HG03066 (cell line): ENCODE data around the gene DHX57.

Source experiments
- ATAC-seq: cut with Tn5 transposase; IDR thresholded peaks from one replicate; pipeline ENCODE4 v1.9.1; 2021; ENCODE audit warnings: low read depth; ENCODE audit not compliant: unreplicated experiment

DHX57 gene, protein sequence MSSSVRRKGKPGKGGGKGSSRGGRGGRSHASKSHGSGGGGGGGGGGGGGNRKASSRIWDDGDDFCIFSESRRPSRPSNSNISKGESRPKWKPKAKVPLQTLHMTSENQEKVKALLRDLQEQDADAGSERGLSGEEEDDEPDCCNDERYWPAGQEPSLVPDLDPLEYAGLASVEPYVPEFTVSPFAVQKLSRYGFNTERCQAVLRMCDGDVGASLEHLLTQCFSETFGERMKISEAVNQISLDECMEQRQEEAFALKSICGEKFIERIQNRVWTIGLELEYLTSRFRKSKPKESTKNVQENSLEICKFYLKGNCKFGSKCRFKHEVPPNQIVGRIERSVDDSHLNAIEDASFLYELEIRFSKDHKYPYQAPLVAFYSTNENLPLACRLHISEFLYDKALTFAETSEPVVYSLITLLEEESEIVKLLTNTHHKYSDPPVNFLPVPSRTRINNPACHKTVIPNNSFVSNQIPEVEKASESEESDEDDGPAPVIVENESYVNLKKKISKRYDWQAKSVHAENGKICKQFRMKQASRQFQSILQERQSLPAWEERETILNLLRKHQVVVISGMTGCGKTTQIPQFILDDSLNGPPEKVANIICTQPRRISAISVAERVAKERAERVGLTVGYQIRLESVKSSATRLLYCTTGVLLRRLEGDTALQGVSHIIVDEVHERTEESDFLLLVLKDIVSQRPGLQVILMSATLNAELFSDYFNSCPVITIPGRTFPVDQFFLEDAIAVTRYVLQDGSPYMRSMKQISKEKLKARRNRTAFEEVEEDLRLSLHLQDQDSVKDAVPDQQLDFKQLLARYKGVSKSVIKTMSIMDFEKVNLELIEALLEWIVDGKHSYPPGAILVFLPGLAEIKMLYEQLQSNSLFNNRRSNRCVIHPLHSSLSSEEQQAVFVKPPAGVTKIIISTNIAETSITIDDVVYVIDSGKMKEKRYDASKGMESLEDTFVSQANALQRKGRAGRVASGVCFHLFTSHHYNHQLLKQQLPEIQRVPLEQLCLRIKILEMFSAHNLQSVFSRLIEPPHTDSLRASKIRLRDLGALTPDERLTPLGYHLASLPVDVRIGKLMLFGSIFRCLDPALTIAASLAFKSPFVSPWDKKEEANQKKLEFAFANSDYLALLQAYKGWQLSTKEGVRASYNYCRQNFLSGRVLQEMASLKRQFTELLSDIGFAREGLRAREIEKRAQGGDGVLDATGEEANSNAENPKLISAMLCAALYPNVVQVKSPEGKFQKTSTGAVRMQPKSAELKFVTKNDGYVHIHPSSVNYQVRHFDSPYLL (N-terminal part only)

DNA sequence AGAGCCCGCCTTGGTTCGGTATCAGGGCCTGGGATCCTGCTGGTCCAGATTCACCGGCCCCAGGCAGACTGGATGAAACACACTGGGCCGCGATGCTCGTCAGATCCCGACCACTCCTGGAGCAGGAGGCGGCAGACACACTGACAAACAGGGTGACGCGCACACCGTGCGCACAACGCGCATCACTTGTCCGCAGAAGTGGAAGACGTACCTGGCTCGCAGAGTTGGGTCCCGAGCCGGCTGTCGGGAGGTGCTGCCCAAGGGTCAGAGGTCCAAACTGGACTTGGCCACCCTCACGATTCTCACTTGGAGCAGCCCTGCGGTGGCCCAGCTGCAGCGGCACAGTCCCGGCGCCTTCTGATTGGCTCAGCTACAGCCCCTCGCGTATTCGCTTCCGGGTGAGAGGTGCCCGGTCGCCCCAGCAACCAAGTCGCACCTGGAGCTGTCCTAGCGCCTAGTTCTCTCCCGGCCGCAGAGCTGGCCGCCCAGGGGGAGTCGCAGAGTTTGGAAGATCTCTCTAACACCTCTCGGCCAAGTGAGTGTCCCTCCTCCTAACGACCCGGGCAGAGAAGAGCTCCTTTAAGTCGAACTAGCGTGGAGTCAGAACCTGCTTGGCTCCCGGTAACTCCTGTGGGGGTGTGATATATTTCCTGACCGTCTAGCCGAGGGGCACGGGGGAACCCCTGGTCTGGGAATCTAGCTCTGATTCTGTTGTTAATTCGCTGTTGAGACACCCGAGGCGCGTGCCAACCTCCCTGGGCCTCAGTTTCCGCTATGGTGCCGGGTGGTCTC is at the start of gene DHX57, which contains the start of gene MORN2:
Gene DHX57 (minus strand): TSS at position 359 of the 792 bp plus-strand sequence. CDS start 7,529 bp downstream, outside the sequence.
Gene MORN2 (plus strand): TSS at position 401 of the 792 bp plus-strand sequence.
- peak; percentile 100 for ATAC-seq

DNA sequence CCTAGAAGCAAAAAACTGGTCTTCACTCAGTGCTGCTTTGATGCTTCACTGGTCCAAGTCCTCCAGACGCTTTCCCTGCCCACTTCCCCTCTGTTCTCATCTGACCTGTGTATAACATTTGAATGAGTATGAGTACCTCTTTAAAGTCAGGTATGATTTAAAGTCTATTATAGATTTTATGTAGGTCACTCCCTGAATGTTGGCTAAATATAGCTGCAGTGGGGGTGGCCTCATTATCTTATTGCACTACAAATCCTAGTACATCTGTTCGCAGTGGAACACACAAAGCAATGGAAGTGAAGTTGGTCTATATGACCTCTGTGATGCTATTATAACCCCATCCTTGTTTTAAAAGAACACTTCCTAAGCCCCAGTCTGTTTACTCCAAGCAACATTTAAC is 47.2 kb upstream of the DHX57 start:
- ATAC-seq, result no peak

DNA sequence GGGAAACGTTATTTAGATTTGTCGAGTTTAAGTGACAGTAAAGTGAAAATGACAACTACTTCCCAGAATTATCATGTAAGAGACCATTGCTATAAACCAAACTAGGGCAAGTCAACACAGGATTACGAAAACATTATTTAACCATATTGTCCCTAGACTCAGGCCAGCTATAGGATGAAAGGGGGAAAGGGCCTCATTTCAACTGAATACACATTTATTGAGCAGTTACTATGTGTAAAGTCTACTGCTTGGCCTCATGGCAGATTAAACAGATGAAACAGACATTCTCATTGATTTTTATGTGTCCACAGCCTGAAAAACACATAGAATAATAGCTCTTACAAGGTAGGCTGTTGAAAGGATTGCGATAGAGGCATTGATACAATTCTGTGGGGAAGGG is 46.7 kb upstream of the DHX57 start:
- no peak for ATAC-seq

DNA sequence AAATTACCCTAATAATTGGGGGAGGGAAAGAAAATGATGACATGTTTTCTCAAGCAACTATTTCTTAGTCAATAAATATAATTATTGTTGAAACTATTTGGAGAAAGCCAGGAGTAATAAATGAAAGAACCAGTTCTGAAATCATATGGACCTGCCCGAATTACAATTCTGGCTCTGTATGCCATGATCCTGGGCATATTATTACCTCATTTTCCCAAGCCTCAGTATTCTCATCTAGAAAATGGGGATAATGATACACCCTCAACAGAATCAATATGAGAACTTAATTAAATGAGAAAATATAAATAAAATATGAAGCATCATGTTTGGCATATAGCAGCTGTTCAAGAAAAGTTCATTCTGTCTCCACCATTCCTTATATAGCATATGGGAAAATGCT is 36.9 kb upstream of the DHX57 start:
- ATAC-seq, result no peak

DNA sequence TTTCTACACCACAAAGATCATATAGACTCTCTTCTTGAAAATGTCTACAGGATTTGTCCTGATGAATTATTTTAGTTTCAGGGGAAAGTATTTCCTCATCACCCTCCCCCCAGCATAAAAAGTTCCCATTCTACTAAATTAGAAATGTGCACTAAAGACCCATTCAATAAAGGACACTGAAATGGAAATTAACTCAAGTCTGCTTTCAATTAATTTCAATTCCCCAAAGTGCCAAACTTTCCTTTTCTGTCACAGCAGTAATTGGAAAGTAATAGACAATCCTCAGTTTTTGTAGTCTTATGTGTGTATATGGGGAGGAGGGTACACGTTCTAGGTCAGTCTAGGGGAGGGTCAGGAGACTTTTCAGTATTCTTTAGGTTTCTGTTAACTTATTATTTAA is 35.5 kb upstream of the DHX57 start:
- no peak for ATAC-seq

DNA sequence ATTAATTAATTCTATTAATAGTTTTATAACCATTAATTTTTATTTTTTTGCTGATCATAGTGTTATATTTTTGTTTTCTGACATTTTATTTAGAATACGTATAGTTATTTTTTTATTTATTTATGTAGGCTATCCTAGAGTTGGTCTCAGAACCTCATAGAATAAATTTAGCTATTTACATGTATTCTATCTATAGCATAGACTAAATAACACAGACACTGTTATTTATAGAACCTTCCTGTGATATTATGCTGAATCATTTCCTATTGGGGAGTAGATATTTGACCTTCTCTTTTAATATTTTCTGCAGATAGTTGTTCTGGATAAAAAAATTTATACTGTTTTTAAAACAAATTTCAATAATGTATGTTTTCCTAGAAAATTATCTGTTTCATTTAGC is 34.1 kb upstream of the DHX57 start:
- no peak for ATAC-seq

DNA sequence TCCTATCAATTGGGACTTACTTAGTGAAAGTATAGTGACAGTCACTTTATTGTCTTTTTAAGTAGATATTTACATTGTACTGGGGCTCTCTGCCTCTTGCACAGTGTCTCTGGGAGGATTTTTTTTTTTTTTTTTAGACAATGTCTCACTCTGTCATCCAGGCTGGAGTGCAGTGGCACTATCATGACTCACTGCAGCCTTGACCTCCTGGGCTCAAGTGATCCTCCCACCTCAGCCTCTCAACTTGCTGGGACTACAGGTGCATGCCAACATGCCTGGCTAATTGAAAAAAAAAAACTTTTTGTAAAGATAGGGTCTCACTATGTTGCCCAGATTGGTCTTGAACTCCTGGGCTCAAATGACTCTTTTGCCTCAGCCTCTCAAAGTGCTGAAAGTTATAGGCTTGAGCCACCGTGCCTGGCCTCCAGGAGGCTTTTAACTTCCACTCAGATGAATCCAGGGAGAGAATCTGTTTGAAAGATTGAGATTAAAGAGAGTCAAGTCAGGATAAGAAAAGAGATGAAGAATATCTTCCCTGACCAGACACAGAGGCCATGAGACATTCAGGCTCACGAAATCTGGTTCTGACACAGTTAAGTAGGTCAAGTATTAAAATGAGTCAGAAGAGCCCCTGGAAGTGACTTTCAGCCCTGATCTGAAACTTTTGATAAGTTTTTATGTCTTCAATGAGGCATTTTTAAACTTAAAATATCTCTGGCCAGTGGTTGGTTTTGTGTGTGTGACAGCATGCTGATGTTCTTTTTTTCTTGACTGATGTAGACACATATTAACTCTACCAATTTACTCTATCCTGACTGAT is 32.2 kb upstream of the DHX57 start:
- ATAC-seq, result peak; percentile 89

DNA sequence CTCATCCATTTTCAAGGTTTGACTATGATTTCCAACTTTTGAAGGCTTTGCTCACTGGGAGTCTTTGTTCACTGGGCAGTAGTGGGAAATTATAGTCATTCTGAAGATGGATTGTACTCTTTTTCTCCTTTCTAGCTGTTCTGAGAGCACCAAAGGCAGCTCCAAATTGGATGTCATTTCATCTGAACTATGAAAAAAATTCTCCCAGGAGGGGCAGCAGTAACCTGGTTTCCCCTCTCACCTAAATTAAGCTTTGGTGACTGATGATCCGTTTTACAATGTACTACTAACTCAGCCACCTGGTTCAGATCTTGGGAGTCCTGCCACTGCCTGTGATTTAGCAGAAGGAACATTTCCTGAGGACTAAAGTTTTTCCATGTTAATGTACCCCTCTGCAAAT is 31.5 kb upstream of the DHX57 start:
- ATAC-seq, result no peak

DNA sequence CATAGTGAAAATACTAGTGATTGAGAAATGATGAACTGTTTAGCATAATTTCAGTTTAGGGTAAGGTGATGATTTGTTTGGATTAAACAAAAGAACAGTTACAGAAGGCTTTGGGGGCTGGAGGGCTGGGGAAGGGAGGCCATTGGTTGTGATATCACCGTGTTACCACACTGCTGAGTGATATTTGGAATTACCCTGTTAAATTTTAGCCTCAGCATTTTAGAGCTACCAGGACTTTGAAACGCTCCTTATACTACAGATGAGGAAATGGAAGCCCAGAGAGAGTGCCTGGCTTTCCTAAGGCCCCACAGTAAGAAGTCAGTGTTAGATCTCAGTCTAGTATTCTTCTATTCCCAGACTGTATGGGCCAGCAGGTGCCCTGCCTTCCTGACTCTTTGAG is 29.5 kb upstream of the DHX57 start:
- ATAC-seq, result no peak

DNA sequence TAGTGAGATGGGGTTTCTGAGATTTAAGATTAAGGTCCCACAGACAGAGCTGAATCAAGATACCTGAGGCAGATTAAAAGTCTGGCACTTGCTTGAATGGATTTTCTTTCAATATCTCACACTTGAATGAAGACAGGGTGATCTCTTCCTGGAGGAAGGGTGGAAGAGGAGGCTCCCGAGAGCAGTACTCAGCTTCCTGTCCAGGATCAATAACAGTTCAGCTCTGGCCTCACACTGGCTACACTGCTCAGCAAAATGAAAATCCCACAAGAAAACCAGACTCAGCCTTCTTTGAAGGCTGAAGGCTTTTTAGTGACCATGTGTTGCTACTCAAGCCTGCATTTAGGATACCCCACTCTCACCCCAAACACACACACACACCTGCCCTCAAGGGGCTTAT is 25.0 kb upstream of the DHX57 start:
- no peak for ATAC-seq

DNA sequence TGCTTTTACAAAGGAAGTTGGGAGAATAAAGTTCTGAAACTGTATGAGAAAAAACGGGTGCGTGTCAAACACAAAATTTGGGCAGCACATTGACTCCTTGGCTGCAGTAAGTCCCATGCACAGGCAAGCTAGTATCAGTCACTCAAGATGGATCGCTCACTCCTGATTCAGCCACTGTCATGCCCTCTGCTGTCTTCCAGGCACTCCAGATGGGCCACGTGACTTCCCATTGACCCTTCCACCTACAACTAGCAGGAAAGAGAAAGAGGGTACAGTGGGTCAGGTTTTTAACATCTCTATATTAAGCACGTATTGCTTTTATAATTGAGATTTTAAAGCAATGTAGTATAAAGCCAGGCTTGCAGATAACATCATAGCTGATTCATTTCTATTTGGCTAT is 22.5 kb upstream of the DHX57 start:
- ATAC-seq, result no peak

DNA sequence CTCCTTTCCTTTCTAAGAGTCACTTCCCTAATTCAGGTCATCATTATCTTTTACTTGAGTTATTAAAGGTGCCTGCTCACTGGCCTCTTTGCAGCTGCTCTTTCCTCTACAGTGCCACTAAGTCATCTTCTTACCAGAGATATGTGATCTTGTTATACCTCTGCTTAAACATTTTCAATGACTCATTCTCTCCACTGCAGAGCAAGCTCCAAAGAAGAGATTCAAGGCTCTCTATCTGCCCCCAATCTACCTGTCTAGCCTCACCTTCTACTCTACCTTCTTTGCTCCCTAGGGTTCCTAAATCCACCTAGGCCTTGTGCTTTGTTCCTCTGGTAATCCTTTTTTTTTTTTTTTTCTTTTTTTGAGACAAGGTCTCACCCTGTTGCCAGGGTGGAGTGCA is 17.1 kb upstream of the DHX57 start:
- no peak for ATAC-seq

DNA sequence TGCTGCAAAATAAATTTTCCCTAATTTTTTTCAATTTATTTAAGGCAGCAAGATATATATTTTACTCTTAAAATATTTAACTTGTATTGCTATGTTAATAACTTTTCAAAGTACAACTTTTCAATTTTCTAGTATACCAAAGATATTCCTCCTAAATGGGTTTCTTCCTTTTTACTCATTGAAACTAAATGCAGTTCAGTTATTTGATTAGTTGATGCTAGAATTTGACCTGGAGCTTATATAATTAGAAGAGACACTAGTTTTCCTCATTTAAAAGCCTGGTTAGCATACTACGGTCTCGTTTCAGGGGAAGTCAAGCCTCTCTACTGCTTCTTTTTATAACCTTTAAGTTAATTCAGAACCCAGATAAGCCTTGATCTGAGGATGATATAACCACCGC is 13.8 kb upstream of the DHX57 start, which contains the start of gene ARHGEF33:
Gene ARHGEF33 (plus strand): TSS at position 301 of the 400 bp plus-strand sequence. CDS start 29,573 bp downstream, outside the sequence.
- no peak for ATAC-seq

DNA sequence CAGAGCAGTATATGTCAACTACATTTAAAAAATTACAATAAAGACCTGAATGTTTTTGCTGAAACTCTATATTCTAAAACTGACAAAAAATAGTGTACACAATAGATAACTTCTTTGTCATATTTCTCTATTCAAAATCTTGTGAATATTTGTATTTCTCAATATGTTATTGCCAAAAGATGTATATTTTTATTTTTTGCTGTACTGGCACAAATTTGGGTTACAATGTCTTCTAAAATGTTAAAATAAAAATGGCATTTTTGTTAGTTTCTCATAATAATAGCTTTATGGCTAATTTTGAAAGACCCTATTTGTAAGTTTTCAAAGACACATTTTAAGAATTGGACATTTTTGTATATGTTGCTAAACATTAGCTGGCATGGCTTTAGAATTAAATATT is 13.3 kb upstream of the DHX57 start:
- ATAC-seq, result no peak

DNA sequence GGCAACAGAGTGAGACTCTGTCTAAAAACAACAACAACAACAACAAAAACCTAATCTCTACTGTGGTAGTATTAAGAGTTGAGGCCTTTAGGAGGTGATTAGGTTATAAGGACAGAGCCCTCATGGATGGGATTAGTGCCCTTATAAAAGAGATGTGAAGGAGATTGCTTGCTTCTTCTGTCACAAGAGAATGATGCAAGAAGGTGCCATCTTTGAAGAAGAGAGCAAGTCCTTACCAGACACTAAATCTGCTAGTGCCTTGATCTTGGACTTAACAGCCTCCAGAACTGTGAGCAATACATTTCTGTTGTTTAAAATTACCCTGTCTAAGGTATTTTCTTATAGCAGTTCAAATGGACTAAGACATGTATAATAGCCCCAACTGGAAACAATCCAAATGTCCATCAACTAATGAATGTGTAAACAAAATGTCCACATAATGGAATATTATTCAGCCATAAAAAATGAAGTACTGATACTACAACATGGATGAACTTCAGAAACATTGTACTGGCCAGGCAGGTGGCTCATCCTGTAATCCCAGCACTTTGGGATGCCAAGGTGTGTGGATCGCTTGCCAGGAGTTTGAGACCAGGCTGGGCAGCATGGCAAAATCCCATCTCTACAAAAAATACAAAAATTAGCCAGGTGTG is 12.3 kb upstream of the DHX57 start:
- ATAC-seq, result no peak

DNA sequence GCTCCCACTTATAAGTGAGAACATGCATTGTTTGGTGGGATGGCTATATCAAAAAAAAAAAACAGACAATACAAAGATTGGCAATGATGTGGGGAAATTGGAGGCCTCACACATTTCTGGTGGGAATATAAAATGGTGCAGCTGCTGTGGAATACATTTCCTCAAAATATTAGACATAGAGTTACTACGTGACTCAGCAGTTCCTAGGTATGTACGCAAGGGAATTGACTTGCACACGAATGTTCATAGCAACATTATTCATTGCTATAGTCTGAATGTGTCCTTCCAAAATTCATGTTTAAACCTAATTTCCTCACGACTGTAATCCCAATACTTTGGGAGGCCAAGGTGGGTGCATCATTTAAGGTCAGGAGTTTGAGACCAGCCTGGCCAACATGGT is 11.6 kb upstream of the DHX57 start:
- ATAC-seq, result no peak

DNA sequence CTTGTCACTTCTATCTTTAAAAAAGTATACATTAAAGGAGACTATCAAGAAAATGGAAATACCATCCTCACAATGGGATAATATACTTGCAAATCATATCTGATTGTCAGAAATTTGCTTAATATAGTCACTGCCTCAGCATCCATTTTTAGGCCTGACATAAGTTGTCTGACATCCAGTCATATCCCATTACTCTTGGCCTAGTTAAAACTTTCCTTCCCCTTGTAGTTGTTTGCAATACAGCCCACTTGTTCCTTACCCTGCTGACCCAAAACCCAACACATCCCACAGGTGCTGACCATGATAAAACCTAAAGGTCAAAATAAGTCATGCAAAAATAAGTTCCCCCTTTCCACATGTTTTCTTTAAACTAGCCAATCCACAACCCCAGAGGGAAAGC is 10.3 kb upstream of the DHX57 start:
- no peak for ATAC-seq

DNA sequence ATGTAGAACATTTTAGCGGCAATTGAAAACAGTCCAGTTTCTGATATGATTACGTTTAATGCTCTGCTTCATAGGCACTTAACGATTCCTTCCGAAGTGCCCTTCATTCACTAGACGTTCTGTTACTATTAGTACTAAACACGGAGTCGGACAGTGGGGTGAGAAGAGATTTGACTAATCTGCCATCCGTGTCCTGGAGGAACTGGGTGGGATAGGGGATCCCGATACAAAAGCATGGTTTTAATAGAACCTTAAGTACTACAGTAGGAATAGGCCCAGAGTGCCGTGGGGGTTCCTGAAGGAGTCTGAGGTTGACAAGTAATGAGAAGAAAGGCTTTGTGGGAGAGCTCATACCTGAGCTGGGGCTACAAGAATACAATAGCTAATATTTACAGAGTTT is 673 bp upstream of the DHX57 start:
- no peak for ATAC-seq

DNA sequence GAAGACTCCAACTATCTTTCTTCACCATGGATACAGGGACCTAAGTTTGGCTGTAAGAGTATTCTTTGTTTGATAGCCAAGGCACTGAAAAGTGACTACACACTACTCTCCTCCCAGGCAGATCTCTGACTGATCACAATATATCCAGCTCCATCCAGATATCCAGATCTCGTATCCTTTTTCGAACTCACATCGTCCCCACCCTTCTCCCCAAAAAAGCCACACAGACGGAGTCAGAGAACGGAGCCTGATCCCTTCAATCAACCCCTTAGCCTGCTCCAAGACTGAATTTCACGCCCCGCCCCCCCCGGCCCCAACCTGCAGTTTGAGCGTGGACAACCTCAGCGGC is 533 bp downstream of the DHX57 start:
- ATAC-seq, result no peak
